Endothelial cell of umbilical vein (primary cell): Measurements from ENCODE around the gene UCKL1. TPM values are rescaled to one million over a fixed set of nuclear protein-coding genes. Genes with fewer than 3 reads are reported as not detected.

ENCODE experiments used
- BruUV-seq: library from RNA; stranded (reverse); fragments of 400-500 nt; replicated peaks from 2 replicates; lab custom pipeline; 2021; lab: Mats Ljungman, UMichigan
- CTCF ChIA-PET: fragments of 300-600, 350-600 bp; sonication (Branson Sonifier 250); formaldehyde crosslinking; loops from one replicate; lab custom pipeline; 2021; ENCODE audit warnings: antibody characterized with exemption, inconsistent platforms; lab: Charles Lee
- POLR2A ChIA-PET: fragments of 300-600, 350-600 bp; sonication (Branson Sonifier 250); formaldehyde crosslinking; loops from one replicate; lab custom pipeline; 2021; ENCODE audit warnings: antibody characterized with exemption, inconsistent platforms; lab: Charles Lee
- DNase-seq: peaks from one replicate; pipeline ENCODE4 v3.0.0-alpha.2; 2011; ENCODE audit warnings: low read depth, low spot score
- FAIRE-seq: peaks from 2 replicates; lab custom pipeline; 2011; peaks lifted over from hg19 to GRCh38; lab: Jason Lieb, UNC
- H2AFZ ChIP-seq: 2 replicates; pipeline ENCODE4 v1.6.0; 2012; ENCODE audit warnings: low read depth, low read length, control low read depth, inconsistent platforms
- H3K27ac ChIP-seq: 2 replicates; pipeline ENCODE4 v1.5.1; 2011; ENCODE audit warnings: low read depth, mild to moderate bottlenecking, control low read depth, low read length, moderate library complexity; ENCODE audit not compliant: insufficient read depth
- H3K27me3 ChIP-seq, 2 experiments: 2 replicates each; pipeline versions ENCODE4 v1.6.0 to v1.6.1; 2011; ENCODE audit warnings: low read length in 2 of 2, mixed read lengths in 1 of 2; ENCODE audit not compliant: control insufficient read depth in 2 of 2, insufficient read depth in 2 of 2
- H3K36me3 ChIP-seq, 2 experiments: 2 replicates in 1 of 2; 3 replicates in 1 of 2; pipeline ENCODE4 v1.5.1; 2011; ENCODE audit warnings: low read length in 2 of 2, mild to moderate bottlenecking in 1 of 2, moderate library complexity in 1 of 2; ENCODE audit not compliant: control insufficient read depth in 2 of 2, insufficient read depth in 2 of 2; ENCODE audit errors: extremely low read depth in 1 of 2
- H3K4me1 ChIP-seq: 3 replicates; pipeline ENCODE4 v1.5.1; 2011; ENCODE audit warnings: mild to moderate bottlenecking, low read length; ENCODE audit not compliant: control insufficient read depth, insufficient read depth; ENCODE audit errors: extremely low read depth
- H3K4me2 ChIP-seq: 2 replicates; pipeline ENCODE4 v1.6.1; 2011; ENCODE audit warnings: low read length, control low read depth, mixed read lengths; ENCODE audit not compliant: insufficient read depth
- H3K4me3 ChIP-seq, 3 experiments: fragments of 200-600 bp in 1 of 3; sonication (generic), shearing (Covaris generic) in 1 of 3; replicated peaks in 1 of 3; 2 replicates each; pipeline ENCODE4 v1.5.1; 2011 to 2016; ENCODE audit warnings: control low read depth in 3 of 3, low read length in 3 of 3, mild to moderate bottlenecking in 2 of 3, inconsistent platforms in 1 of 3, low read depth in 1 of 3, moderate library complexity in 1 of 3; ENCODE audit not compliant: insufficient read depth in 1 of 3
- H3K79me2 ChIP-seq: 2 replicates; pipeline ENCODE4 v1.6.0; 2012; ENCODE audit warnings: low read length, inconsistent platforms; ENCODE audit not compliant: control insufficient read depth, insufficient read depth
- H3K9ac ChIP-seq: replicated peaks from 2 replicates; pipeline ENCODE3; 2011; ENCODE audit warnings: low read length, control low read depth; ENCODE audit not compliant: insufficient read depth; ENCODE audit errors: extremely low read depth
- H3K9me1 ChIP-seq: replicated peaks from 3 replicates; pipeline ENCODE4 v1.6.0; 2011; ENCODE audit warnings: mild to moderate bottlenecking, low read length; ENCODE audit not compliant: control insufficient read depth, insufficient read depth; ENCODE audit errors: extremely low read depth
- H3K9me3 ChIP-seq: replicated peaks from 2 replicates; pipeline ENCODE4 v1.5.1; 2012; ENCODE audit warnings: low read length, inconsistent platforms; ENCODE audit not compliant: control insufficient read depth, insufficient read depth
- H4K20me1 ChIP-seq: replicated peaks from 2 replicates; pipeline ENCODE3; 2011; ENCODE audit warnings: mild to moderate bottlenecking, low read length; ENCODE audit not compliant: control insufficient read depth, insufficient read depth; ENCODE audit errors: extremely low read depth
- CTCF ChIP-seq, 2 donors: IDR thresholded peaks; 1 replicate in 1 of 2; 2 replicates in 1 of 2; pipeline ENCODE4 v1.5.1; 2011; ENCODE audit warnings: low read length in 2 of 2, mild to moderate bottlenecking in 2 of 2, moderate library complexity in 2 of 2, control low read depth in 1 of 2, inconsistent platforms in 1 of 2, low read depth in 1 of 2; ENCODE audit not compliant: insufficient read depth in 1 of 2; ENCODE audit errors: extremely low read depth in 1 of 2
- EZH2 ChIP-seq: IDR thresholded peaks from 2 replicates; pipeline ENCODE4 v1.6.1; 2012; ENCODE audit warnings: borderline replicate concordance, low read depth, mild to moderate bottlenecking, moderate library complexity, low read length, inconsistent platforms; ENCODE audit not compliant: severe bottlenecking
- FOS ChIP-seq: IDR thresholded peaks from 2 replicates; pipeline ENCODE4 v1.6.1; 2011; ENCODE audit warnings: mild to moderate bottlenecking, low read length, moderate library complexity, borderline replicate concordance; ENCODE audit not compliant: insufficient read depth
- GATA2 ChIP-seq: IDR thresholded peaks from 2 replicates; pipeline ENCODE4 v1.7.0; 2011; ENCODE audit warnings: low read depth, mild to moderate bottlenecking, moderate library complexity, mixed read lengths, low read length; ENCODE audit not compliant: insufficient read length, insufficient read depth
- JUN ChIP-seq: IDR thresholded peaks from 2 replicates; pipeline ENCODE4 v1.6.1; 2011; ENCODE audit warnings: borderline replicate concordance, low read depth; ENCODE audit not compliant: insufficient read length, insufficient read depth
- MAX ChIP-seq: IDR thresholded peaks from 2 replicates; pipeline ENCODE4 v1.6.1; 2011; ENCODE audit not compliant: insufficient read depth, insufficient read length
- MYC ChIP-seq: IDR thresholded peaks from one replicate; pipeline ENCODE4 v1.6.1; 2011; ENCODE audit warnings: mild to moderate bottlenecking, low read depth, low read length
- POLR2A ChIP-seq: IDR thresholded peaks from 2 replicates; pipeline ENCODE4 v1.6.1; 2012; ENCODE audit warnings: low read depth, mild to moderate bottlenecking, control low read depth, low read length
- POLR2AphosphoS5 ChIP-seq: IDR thresholded peaks from 2 replicates; pipeline ENCODE4 v1.6.1; 2012; ENCODE audit warnings: low read depth, mild to moderate bottlenecking, control low read depth, low read length, moderate library complexity; ENCODE audit not compliant: insufficient read depth
- dilution Hi-C: fragments of 300-500 bp; cut with MboI; formaldehyde crosslinking; loops from one replicate; pipeline ENCODE4 v1.15.0; 2019; ENCODE audit warnings: low sequenced_read_pairs; ENCODE audit not compliant: extremely low pct_ligation_motif_present
- intact Hi-C: fragments of 100-400 bp; cut with micrococcal nuclease; formaldehyde crosslinking; loops from one replicate; pipeline ENCODE4 v1.10.0; 2022
- polyA plus RNA-seq, 4 experiments: library from polyadenylated mRNA; depleted of rRNA in 3 of 4; stranded (reverse) in 3 of 4; unstranded in 1 of 4; fragments of >200 nt; gene quantifications; 2 replicates each; pipeline versions ENCODE4 v1.2.1 to v1.2.3, GENCODE V29; 2011 to 2012; ENCODE audit warnings: missing spikeins in 1 of 4
- total RNA-seq: library from RNA; stranded (reverse); gene quantifications from 2 replicates; pipeline ENCODE4 v1.2.3, GENCODE V29; 2021

Gene UCKL1
- total and polyA plus RNA-seq, 2 donors (not counting 3 experiments of a cell fraction or from before 2014, with no cell fraction given) = 51.1 to 78.8 TPM

GRCh38 chr20:63915471-63915870, 40.7 kb downstream of the UCKL1 start:
- H3K4me3 ChIP-seq = no peak overlapping the region
- no peak overlapping the region for H3K27ac ChIP-seq
- no peak overlapping the region for H3K4me2 ChIP-seq
- no peak overlapping the region for H3K9ac ChIP-seq
- H3K79me2 ChIP-seq = peaks cover 85% of the 10 kb centered on the region
- TF ChIP-seq MYC = no peak
- TF ChIP-seq POLR2AphosphoS5 = no peak
- no peak for TF ChIP-seq EZH2
- TF ChIP-seq POLR2A = no peak
- TF ChIP-seq FOS = no peak
- H3K27me3 ChIP-seq = no peaks in the 10 kb centered on the region
- ChIA-PET CTCF (interaction anchor here (1.5 kb wide), 1 partner anchor 58 kb away, joined by 5 read pairs; no protein-coding TSS in a partner anchor), POLR2A (no interaction called here)
- intact Hi-C loops = no loop called here
- no peak for FAIRE-seq
- H3K4me1 ChIP-seq = no peaks in the 10 kb centered on the region
- BruUV-seq = no TSS peak
- H2AFZ ChIP-seq = no peak overlapping the region
- DNase-seq = no peak
- no peaks in the 10 kb centered on the region for H3K9me1 ChIP-seq
- H4K20me1 ChIP-seq = no peaks in the 10 kb centered on the region
- H3K36me3 ChIP-seq = peaks cover 0 to 6% of the 10 kb centered on the region in 2 experiments
- dilution Hi-C loops = no loop called here
- no peaks in the 10 kb centered on the region for H3K9me3 ChIP-seq

GRCh38 chr20:63913768-63914167, 42.4 kb downstream of the UCKL1 start:
- Histone ChIP-seq H3K4me3 (no peak overlapping the region), H3K9me1 (no peaks in the 10 kb centered on the region), H2AFZ (no peak overlapping the region), H3K4me2 (no peak overlapping the region), H3K9me3 (no peaks in the 10 kb centered on the region), H3K27me3 (no peaks in the 10 kb centered on the region), H3K27ac (no peak overlapping the region), H3K79me2 (peaks cover 92% of the 10 kb centered on the region), H4K20me1 (no peaks in the 10 kb centered on the region), H3K4me1 (no peaks in the 10 kb centered on the region), H3K36me3 (peaks cover 0 to 4% of the 10 kb centered on the region in 2 experiments), H3K9ac (no peak overlapping the region)
- POLR2A ChIA-PET = no interaction called here
- CTCF ChIA-PET = no interaction called here
- dilution Hi-C loops (no loop called here), intact Hi-C loops (no loop called here)
- no peak for TF ChIP-seq CTCF (IDR thresholded peaks at IDR 0.05; ENCODE audit: extremely low read depth in 1 of 2, insufficient read depth in 1 of 2, low read depth in 1 of 2, low read length in 2 of 2)
- TF ChIP-seq JUN = no peak
- no peak for TF ChIP-seq MYC
- TF ChIP-seq GATA2 = no peak
- TF ChIP-seq FOS = no peak
- no peak for TF ChIP-seq POLR2A
- TF ChIP-seq POLR2AphosphoS5 = no peak
- no peak for TF ChIP-seq MAX
- no peak for TF ChIP-seq EZH2
- no peak for DNase-seq
- FAIRE-seq = no peak
- BruUV-seq = no TSS peak
